DOHH2 (cell line): ENCODE data around the gene SLC26A8.

Experiments
- H3F3A ChIP-seq: fragments of 200-600 bp; sonication (generic), shearing (Covaris generic); 2 replicates; pipeline ENCODE4 v1.6.0; 2016; ENCODE audit warnings: antibody characterized with exemption, mild to moderate bottlenecking; ENCODE audit not compliant: control insufficient read depth, insufficient read depth
- H3K27ac ChIP-seq: fragments of 200-600 bp; sonication (generic); 2 replicates; pipeline ENCODE4 v1.5.1; 2014; ENCODE audit warnings: low read depth, mild to moderate bottlenecking, low read length, moderate library complexity
- H3K27me3 ChIP-seq: fragments of 200-600 bp; sonication (generic); 2 replicates; pipeline ENCODE4 v1.6.1; 2014; ENCODE audit warnings: mild to moderate bottlenecking, low read length, mixed read lengths; ENCODE audit not compliant: control insufficient read depth
- H3K36me3 ChIP-seq: fragments of 200-600 bp; sonication (generic); 2 replicates; pipeline ENCODE4 v1.6.1; 2014; ENCODE audit warnings: mild to moderate bottlenecking, low read length, moderate library complexity, mixed read lengths; ENCODE audit not compliant: control insufficient read depth
- H3K4me1 ChIP-seq: fragments of 200-600 bp; sonication (generic); 2 replicates; pipeline ENCODE4 v1.6.1; 2014; ENCODE audit warnings: mild to moderate bottlenecking, low read length, mixed read lengths; ENCODE audit not compliant: control insufficient read depth
- H3K4me2 ChIP-seq: fragments of 200-600 bp; sonication (generic); 2 replicates; pipeline ENCODE4 v1.6.0; 2014; ENCODE audit warnings: mild to moderate bottlenecking, low read length, moderate library complexity
- H3K4me3 ChIP-seq: fragments of 200-600 bp; sonication (generic); 2 replicates; pipeline ENCODE4 v1.5.1; 2014; ENCODE audit warnings: mild to moderate bottlenecking, low read length, mixed read lengths
- H3K79me2 ChIP-seq: fragments of 200-600 bp; sonication (generic); 2 replicates; pipeline ENCODE4 v1.6.1; 2014; ENCODE audit warnings: mild to moderate bottlenecking, low read length, mixed read lengths; ENCODE audit not compliant: control insufficient read depth
- H3K9me2 ChIP-seq: fragments of 200-600 bp; sonication (generic); replicated peaks from 2 replicates; pipeline ENCODE4 v1.6.1; 2014; ENCODE audit warnings: mild to moderate bottlenecking, low read length, mixed read lengths; ENCODE audit not compliant: control insufficient read depth
- H3K9me3 ChIP-seq: fragments of 200-600 bp; sonication (generic); 2 replicates; pipeline ENCODE4 v1.6.1; 2014; ENCODE audit warnings: antibody characterized with exemption, low read length, mixed read lengths; ENCODE audit not compliant: control insufficient read depth, insufficient read depth
- H4K20me1 ChIP-seq: fragments of 200-600 bp; sonication (generic); 2 replicates; pipeline ENCODE4 v1.6.0; 2014; ENCODE audit warnings: low read depth, mild to moderate bottlenecking, antibody characterized with exemption, low read length, moderate library complexity; ENCODE audit not compliant: control insufficient read depth, insufficient read depth
- EZH2phosphoT487 ChIP-seq: fragments of 200-600 bp; sonication (generic); IDR thresholded peaks from 2 replicates; pipeline ENCODE4 v1.6.1; 2017; ENCODE audit warnings: borderline replicate concordance, mild to moderate bottlenecking, antibody characterized with exemption, low read length, moderate library complexity, mixed read lengths
- TF ChIP-seq, protein P1 (sequence below): fragments of 200-600 bp; sonication (generic); IDR thresholded peaks from one replicate; pipeline ENCODE4 v1.5.1; 2014; ENCODE audit warnings: antibody characterized with exemption, mild to moderate bottlenecking, low read depth, low read length; ENCODE audit not compliant: poor library complexity, severe bottlenecking

SLC26A8 gene

DNA sequence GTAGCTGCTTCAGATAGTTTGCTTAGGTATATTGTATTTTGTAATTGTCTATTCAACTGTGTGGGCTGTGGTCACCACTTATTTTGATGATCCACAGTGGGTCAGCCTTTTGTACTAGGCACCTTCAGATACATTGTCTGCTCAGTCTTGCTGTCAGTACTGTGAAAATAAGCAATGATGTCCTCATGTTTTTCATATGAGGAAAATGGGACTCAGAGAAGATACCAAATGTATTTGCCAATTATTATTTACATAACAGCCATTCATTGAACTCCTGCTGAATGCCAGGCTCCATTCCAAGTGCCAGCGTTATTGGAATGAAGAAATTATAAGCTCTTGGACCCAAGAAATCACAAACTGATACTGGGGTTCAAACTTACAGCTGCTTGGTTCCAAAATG lies 31.7 kb upstream of the SLC26A8 start:
- Histone ChIP-seq H3K9me2 (no peaks in the 10 kb centered on the region), H3K4me2 (no peak overlapping the region), H3K27ac (no peak overlapping the region), H3K79me2 (peaks cover 30% of the 10 kb centered on the region), H3K9me3 (no peaks in the 10 kb centered on the region), H4K20me1 (peaks cover 3% of the 10 kb centered on the region; the same call in 1 of the 2 replicates), H3K4me1 (no peaks in the 10 kb centered on the region), H3K4me3 (no peak overlapping the region), H3F3A (no peaks in the 10 kb centered on the region), H3K36me3 (peaks cover 34% of the 10 kb centered on the region), H3K27me3 (no peaks in the 10 kb centered on the region)
- TF ChIP-seq, protein P1, sequence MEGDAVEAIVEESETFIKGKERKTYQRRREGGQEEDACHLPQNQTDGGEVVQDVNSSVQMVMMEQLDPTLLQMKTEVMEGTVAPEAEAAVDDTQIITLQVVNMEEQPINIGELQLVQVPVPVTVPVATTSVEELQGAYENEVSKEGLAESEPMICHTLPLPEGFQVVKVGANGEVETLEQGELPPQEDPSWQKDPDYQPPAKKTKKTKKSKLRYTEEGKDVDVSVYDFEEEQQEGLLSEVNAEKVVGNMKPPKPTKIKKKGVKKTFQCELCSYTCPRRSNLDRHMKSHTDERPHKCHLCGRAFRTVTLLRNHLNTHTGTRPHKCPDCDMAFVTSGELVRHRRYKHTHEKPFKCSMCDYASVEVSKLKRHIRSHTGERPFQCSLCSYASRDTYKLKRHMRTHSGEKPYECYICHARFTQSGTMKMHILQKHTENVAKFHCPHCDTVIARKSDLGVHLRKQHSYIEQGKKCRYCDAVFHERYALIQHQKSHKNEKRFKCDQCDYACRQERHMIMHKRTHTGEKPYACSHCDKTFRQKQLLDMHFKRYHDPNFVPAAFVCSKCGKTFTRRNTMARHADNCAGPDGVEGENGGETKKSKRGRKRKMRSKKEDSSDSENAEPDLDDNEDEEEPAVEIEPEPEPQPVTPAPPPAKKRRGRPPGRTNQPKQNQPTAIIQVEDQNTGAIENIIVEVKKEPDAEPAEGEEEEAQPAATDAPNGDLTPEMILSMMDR: no peak
- TF ChIP-seq EZH2phosphoT487: no peak

DNA sequence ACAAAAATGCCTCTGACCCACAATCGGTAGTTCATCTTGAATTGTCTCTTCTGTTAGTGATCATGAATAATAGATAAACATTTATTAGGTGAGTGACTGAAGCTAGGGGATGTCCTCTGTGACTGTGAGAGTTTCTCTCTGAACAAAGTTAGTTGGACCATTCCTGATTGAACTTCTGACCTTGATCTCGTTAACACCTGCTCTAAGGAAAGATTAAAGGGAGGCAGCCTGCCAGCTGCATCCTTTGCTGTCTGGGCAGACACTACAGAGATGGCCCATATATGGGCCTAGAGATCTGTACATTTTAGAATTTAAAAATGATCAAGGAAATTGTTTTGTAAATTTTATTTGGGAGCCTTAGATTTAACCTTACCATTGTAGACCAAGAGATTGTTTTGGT lies 30.5 kb upstream of the SLC26A8 start:
- Histone ChIP-seq H3K36me3 (peaks cover 26% of the 10 kb centered on the region), H3K79me2 (peaks cover 42% of the 10 kb centered on the region), H3K4me3 (no peak overlapping the region), H3K9me2 (no peaks in the 10 kb centered on the region), H3K4me1 (no peaks in the 10 kb centered on the region), H3K9me3 (no peaks in the 10 kb centered on the region), H3K27me3 (no peaks in the 10 kb centered on the region), H3K4me2 (no peak overlapping the region), H3F3A (no peaks in the 10 kb centered on the region), H4K20me1 (peaks cover 4% of the 10 kb centered on the region), H3K27ac (no peak overlapping the region)
- TF ChIP-seq EZH2phosphoT487: no peak
- TF ChIP-seq, protein P1: no peak

DNA sequence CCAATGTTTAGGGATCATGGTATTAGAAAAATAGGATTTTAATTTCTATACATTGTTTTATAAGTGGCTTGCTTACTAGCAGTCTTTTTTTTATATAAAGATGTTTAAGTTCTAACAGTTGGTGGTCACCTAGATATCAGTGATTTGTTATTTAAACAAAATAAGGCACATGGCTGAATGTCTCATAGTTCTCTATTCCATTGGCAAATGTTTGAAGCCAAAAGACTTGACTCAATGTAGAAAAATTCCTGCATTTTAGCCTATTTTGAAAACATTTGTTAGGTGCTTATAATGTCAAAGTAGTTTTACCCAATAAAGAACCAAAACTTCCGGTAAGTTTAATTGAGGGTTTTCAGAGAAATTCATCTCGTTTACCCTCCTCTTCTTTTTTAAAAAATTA lies 30.0 kb upstream of the SLC26A8 start:
- Histone ChIP-seq H3K9me3 (no peaks in the 10 kb centered on the region), H3K9me2 (no peaks in the 10 kb centered on the region), H3K4me1 (no peaks in the 10 kb centered on the region), H3K4me2 (no peak overlapping the region), H3K27me3 (no peaks in the 10 kb centered on the region), H4K20me1 (peaks cover 7% of the 10 kb centered on the region), H3K36me3 (peaks cover 21% of the 10 kb centered on the region), H3F3A (no peaks in the 10 kb centered on the region), H3K4me3 (no peak overlapping the region), H3K79me2 (peaks cover 47% of the 10 kb centered on the region), H3K27ac (no peak overlapping the region)
- no peak for TF ChIP-seq EZH2phosphoT487
- TF ChIP-seq, protein P1: no peak
